GM23338 (cell line): ENCODE measurements around the gene OXGR1. TPM values are rescaled to one million over a fixed set of nuclear protein-coding genes. Genes with fewer than 3 reads are reported as not detected.

ENCODE experiments used
- ATAC-seq: fragments of 200-7000 bp; cut with Tn5 transposase; 3 replicates; pipeline ENCODE4 v1.9.1; 2020
- DNase-seq: peaks from one replicate; pipeline ENCODE4 v3.0.0-alpha.2; 2015; ENCODE audit warnings: low spot score
- H2AFZ ChIP-seq: fragments of 200-600 bp; sonication (generic); 2 replicates; pipeline ENCODE4 v1.8.0; 2016; ENCODE audit warnings: antibody characterized with exemption, mild to moderate bottlenecking, moderate library complexity
- H3F3A ChIP-seq: fragments of 200-600 bp; sonication (generic); replicated peaks from 2 replicates; pipeline ENCODE4 v1.8.0; 2017; ENCODE audit warnings: antibody characterized with exemption, mixed run types, low read depth
- H3K27ac ChIP-seq: fragments of 200-600 bp; sonication (generic); 2 replicates; pipeline ENCODE4 v1.6.1; 2016; ENCODE audit warnings: low read depth
- H3K27me3 ChIP-seq: fragments of 200-600 bp; sonication (generic); 2 replicates; pipeline ENCODE4 v1.8.0; 2016; ENCODE audit warnings: mild to moderate bottlenecking, mixed run types, moderate library complexity; ENCODE audit not compliant: insufficient read depth
- H3K36me3 ChIP-seq: fragments of 200-600 bp; sonication (generic); 2 replicates; pipeline ENCODE4 v1.8.0; 2016; ENCODE audit warnings: mild to moderate bottlenecking; ENCODE audit not compliant: insufficient read depth
- H3K4me1 ChIP-seq: fragments of 200-600 bp; sonication (generic); 2 replicates; pipeline ENCODE4 v1.8.0; 2016; ENCODE audit warnings: mild to moderate bottlenecking, moderate library complexity; ENCODE audit not compliant: insufficient read depth
- H3K4me2 ChIP-seq: fragments of 200-600 bp; sonication (generic); 2 replicates; pipeline ENCODE4 v1.7.1; 2017; ENCODE audit warnings: mixed run types
- H3K4me3 ChIP-seq: fragments of 200-600 bp; sonication (generic); 2 replicates; pipeline ENCODE4 v1.6.1; 2016; ENCODE audit warnings: mixed run types
- H3K79me2 ChIP-seq: fragments of 200-600 bp; sonication (generic); replicated peaks from 2 replicates; pipeline ENCODE4 v1.8.0; 2017; ENCODE audit warnings: mild to moderate bottlenecking; ENCODE audit not compliant: insufficient read depth
- H3K9me2 ChIP-seq: fragments of 200-600 bp; sonication (generic); 2 replicates; pipeline ENCODE4 v1.8.0; 2017; ENCODE audit not compliant: insufficient read depth
- H4K20me1 ChIP-seq: fragments of 200-600 bp; sonication (generic); replicated peaks from 2 replicates; pipeline ENCODE4 v1.8.0; 2017; ENCODE audit warnings: mild to moderate bottlenecking; ENCODE audit not compliant: insufficient read depth
- H3K27ac Mint-ChIP-seq: 2 replicates; pipeline ENCODE4 v1.8.0; 2020; ENCODE audit warnings: inconsistent platforms, mild to moderate bottlenecking, moderate library complexity, mixed read lengths
- H3K27me3 Mint-ChIP-seq: 3 replicates; pipeline ENCODE4 v1.8.0; 2022; ENCODE audit warnings: low read depth, mild to moderate bottlenecking, moderate library complexity, mixed read lengths, inconsistent platforms; ENCODE audit not compliant: insufficient read depth, poor library complexity
- H3K36me3 Mint-ChIP-seq: 3 replicates; pipeline ENCODE4 v1.8.0; 2021; ENCODE audit warnings: low read depth, mild to moderate bottlenecking, inconsistent platforms, moderate library complexity, mixed read lengths
- H3K4me1 Mint-ChIP-seq: 3 replicates; pipeline ENCODE4 v1.8.0; 2020; ENCODE audit warnings: mild to moderate bottlenecking, inconsistent platforms, mixed read lengths
- H3K4me3 Mint-ChIP-seq: 3 replicates; pipeline ENCODE4 v1.8.0; 2021; ENCODE audit warnings: moderate library complexity, mild to moderate bottlenecking, inconsistent platforms, mixed read lengths
- H3K9me3 Mint-ChIP-seq: 3 replicates; pipeline ENCODE4 v1.8.0; 2020; ENCODE audit warnings: moderate library complexity, mild to moderate bottlenecking, inconsistent platforms, mixed read lengths
- CREB1 ChIP-seq: fragments of 250-450 bp; sonication (Bioruptor Pico); IDR thresholded peaks from 2 replicates; pipeline ENCODE4 v1.5.0; 2020; ENCODE audit warnings: low read depth, mild to moderate bottlenecking, moderate library complexity
- CTCF ChIP-seq, 2 experiments: fragments of 200-600 bp in 1 of 2; sonication (generic) in 1 of 2; conservative IDR thresholded peaks; 2 replicates each; pipeline versions ENCODE4 v1.5.1 to v1.6.1; 2016 to 2017; ENCODE audit warnings: antibody characterized with exemption in 2 of 2, low read depth in 2 of 2, mild to moderate bottlenecking in 2 of 2, moderate library complexity in 1 of 2
- ETS1 ChIP-seq: IDR thresholded peaks from 2 replicates; pipeline ENCODE4 v1.6.1; 2016; ENCODE audit warnings: antibody characterized with exemption
- JUNB ChIP-seq: IDR thresholded peaks from one replicate; pipeline ENCODE4 v1.6.1; 2016; ENCODE audit warnings: antibody characterized with exemption; ENCODE audit not compliant: unreplicated experiment
- POLR2AphosphoS5 ChIP-seq: IDR thresholded peaks from 2 replicates; pipeline ENCODE4 v1.6.1; 2016; ENCODE audit warnings: antibody characterized with exemption, low read depth
- REST ChIP-seq: IDR thresholded peaks from one replicate; pipeline ENCODE4 v1.6.1; 2018; ENCODE audit warnings: antibody characterized with exemption; ENCODE audit not compliant: unreplicated experiment
- STAT1 ChIP-seq: IDR thresholded peaks from one replicate; pipeline ENCODE4 v1.6.1; 2016; ENCODE audit warnings: antibody characterized with exemption; ENCODE audit not compliant: unreplicated experiment
- ZNF114 ChIP-seq: fragments of 250-450 bp; sonication (Bioruptor Pico); IDR thresholded peaks from 2 replicates; pipeline ENCODE4 v1.5.0; 2020; ENCODE audit warnings: mild to moderate bottlenecking, moderate library complexity
- ZNF331 ChIP-seq: fragments of 250-450 bp; sonication (Bioruptor Pico); IDR thresholded peaks from 2 replicates; pipeline ENCODE4 v1.5.0; 2020; ENCODE audit warnings: low read depth, mild to moderate bottlenecking, moderate library complexity
- polyA plus RNA-seq: library from polyadenylated mRNA; unstranded; fragments of >200 nt; fragmentation: Nextera tagmentation; extraction: Ambion mirVana; gene quantifications from 2 replicates; pipeline ENCODE4 v1.2.1, GENCODE V29; 2016
- total RNA-seq: library from RNA; depleted of rRNA; stranded (reverse); fragments of >200 nt; shearing (Covaris generic); gene quantifications from 2 replicates; pipeline ENCODE4 v1.2.3, GENCODE V29; 2014

OXGR1 gene
- total and polyA plus RNA-seq, 2 experiments from 2014 or later: 0.29 to 0.80 TPM

GRCh38 chr13:96993634-96994016, 651 bp downstream of the OXGR1 start (continued):
- TF ChIP-seq REST (no peak), STAT1 (no peak), CTCF (conservative IDR thresholded peaks at IDR 0.05; ENCODE audit: low read depth in 2 of 2) (no peak), CREB1 (CRISPR knock-in tag) (no peak), ZNF114 (CRISPR knock-in tag) (no peak)

DNA sequence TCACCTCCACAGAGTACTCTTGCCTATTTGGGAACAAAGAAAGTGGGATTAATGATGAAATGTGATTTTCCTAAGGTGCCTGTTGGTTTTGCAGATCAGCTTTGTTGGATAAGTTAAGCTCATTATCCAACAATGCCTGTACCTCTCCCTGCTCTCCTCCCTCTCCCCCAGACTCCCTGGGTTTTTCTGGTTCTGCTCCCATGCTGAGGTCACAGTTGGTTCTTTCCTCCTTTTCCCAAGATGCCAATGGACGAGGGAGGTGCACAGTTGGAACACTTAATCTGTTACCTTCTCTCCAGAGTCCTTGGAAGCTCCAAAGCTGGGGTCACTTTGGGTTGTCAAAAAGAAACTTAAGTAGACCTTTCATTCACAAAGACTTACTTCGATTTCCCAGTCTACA, 1.6 kb downstream of the OXGR1 start:
- H3K9me2 ChIP-seq: no peaks in the 10 kb centered on the region
- H3K4me2 ChIP-seq: no peak overlapping the region
- H3F3A ChIP-seq: no peaks in the 10 kb centered on the region
- ATAC-seq: no peak
- no peak overlapping the region for H2AFZ ChIP-seq
- Mint-ChIP-seq H3K9me3 (no peaks in the 10 kb centered on the region; the same call in 2 of the 3 replicates), H3K27ac (no peak overlapping the region), H3K4me1 (peaks cover 15% of the 10 kb centered on the region), H3K4me3 (no peak overlapping the region), H3K27me3 (peaks cover 30% of the 10 kb centered on the region), H3K36me3 (no peaks in the 10 kb centered on the region)
- no peak for DNase-seq
- no peak overlapping the region for H3K4me3 ChIP-seq
- peaks cover 9% of the 10 kb centered on the region for H3K4me1 ChIP-seq
- H3K79me2 ChIP-seq: no peaks in the 10 kb centered on the region
- H4K20me1 ChIP-seq: no peaks in the 10 kb centered on the region; the same call in 1 of the 2 replicates
- H3K36me3 ChIP-seq: no peaks in the 10 kb centered on the region
- no peak overlapping the region for H3K27ac ChIP-seq
- peaks cover 56% of the 10 kb centered on the region for H3K27me3 ChIP-seq
- TF ChIP-seq CTCF (conservative IDR thresholded peaks at IDR 0.05; ENCODE audit: low read depth in 2 of 2): no peak
- TF ChIP-seq ETS1: no peak
- no peak for TF ChIP-seq ZNF331 (CRISPR knock-in tag)
- TF ChIP-seq ZNF114 (CRISPR knock-in tag): no peak
- TF ChIP-seq REST: no peak
- no peak for TF ChIP-seq POLR2AphosphoS5
- no peak for TF ChIP-seq JUNB
- no peak for TF ChIP-seq STAT1
